HPDE6-E6E7 (cell line): ENCODE measurements around the gene THAP8.

Experiments used
- DNase-seq: peaks from one replicate; pipeline ENCODE4 v3.0.0; 2011; ENCODE audit warnings: missing footprints; ENCODE audit errors: extremely low spot score

THAP8 gene

GRCh38 chr19:35995048-35995993, 58.8 kb downstream of the THAP8 start, which contains the start of gene SDHAF1:
SDHAF1 (plus strand) TSS chr19:35995188; CDS start chr19:35995275, 87 bp downstream.
- DNase-seq = peak; percentile 95

- DNase-seq = no peak
Measured at GRCh38 chr19:35993923-35994598, 60.0 kb downstream of the THAP8 start.

- no peak for DNase-seq
Measured at GRCh38 chr19:35992907-35993765, 60.9 kb downstream of the THAP8 start.

GRCh38 chr19:35991731-35992450, 62.2 kb downstream of the THAP8 start:
- no peak for DNase-seq

GRCh38 chr19:35990771-35991730, 63.0 kb downstream of the THAP8 start:
- no peak for DNase-seq

- no peak for DNase-seq
Measured at GRCh38 chr19:35990156-35990555, 63.9 kb downstream of the THAP8 start.

- DNase-seq = no peak
Measured at GRCh38 chr19:35988824-35989223, 65.3 kb downstream of the THAP8 start.

GRCh38 chr19:35987571-35987896, 66.6 kb downstream of the THAP8 start:
- no peak for DNase-seq

- DNase-seq = no peak
Measured at GRCh38 chr19:35986664-35987570, 67.2 kb downstream of the THAP8 start.

- no peak for DNase-seq
Measured at GRCh38 chr19:35986111-35986510, 68.0 kb downstream of the THAP8 start.
